SK-N-MC (cell line): ENCODE results near the gene METTL14.
"Not testable (repeated sequence)": the region's sequence is repeated elsewhere in the genome, so short reads cannot be mapped to it uniquely, and the experiment has no call there.

Experiments
- EZH2 ChIP-seq: fragments of 200-600 bp; sonication (generic); IDR thresholded peaks from one replicate; pipeline ENCODE4 v1.6.1; 2017; ENCODE audit warnings: antibody characterized with exemption
- FOXP2 ChIP-seq: optimal IDR thresholded peaks from 2 replicates; pipeline ENCODE3; 2011; ENCODE audit warnings: mild to moderate bottlenecking, moderate library complexity; ENCODE audit not compliant: insufficient read depth; ENCODE audit errors: extremely low read length, control extremely low read depth
- POLR2AphosphoS5 ChIP-seq: IDR thresholded peaks from 2 replicates; pipeline ENCODE4 v1.6.1; 2012; ENCODE audit warnings: mild to moderate bottlenecking, low read depth, low read length, borderline replicate concordance

GRCh38 chr4:118670968-118671367 is 14.2 kb upstream of the METTL14 start:
- not testable (repeated sequence) for TF ChIP-seq EZH2, POLR2AphosphoS5, FOXP2
